Panc1 (cell line): ENCODE data around the gene PLA2G4C.

Experiments
- CTCF ChIP-seq: fragments of 450-650 bp; IDR thresholded peaks from 2 replicates; pipeline ENCODE4 v1.5.1; 2017; ENCODE audit warnings: mild to moderate bottlenecking
- POLR2AphosphoS5 ChIP-seq: IDR thresholded peaks from 2 replicates; pipeline ENCODE4 v1.6.1; 2012; ENCODE audit warnings: mild to moderate bottlenecking, low read depth, low read length, moderate library complexity
- REST ChIP-seq, 2 experiments: IDR thresholded peaks; 2 replicates each; pipeline ENCODE4 v1.6.1; 2011 to 2012; ENCODE audit warnings: low read depth in 2 of 2, control low read depth in 1 of 2, low read length in 1 of 2, mild to moderate bottlenecking in 1 of 2, moderate library complexity in 1 of 2; ENCODE audit not compliant: insufficient read depth in 1 of 2
- SIN3A ChIP-seq: IDR thresholded peaks from 2 replicates; pipeline ENCODE4 v1.6.1; 2012; ENCODE audit warnings: low read depth, mild to moderate bottlenecking, low read length, moderate library complexity, borderline replicate concordance; ENCODE audit not compliant: insufficient read depth
- TCF7L2 ChIP-seq: IDR thresholded peaks from 2 replicates; pipeline ENCODE4 v1.6.1; 2011; ENCODE audit warnings: mild to moderate bottlenecking, low read depth, low read length, inconsistent platforms

- TF ChIP-seq CTCF (no peak), POLR2AphosphoS5 (no peak), REST (IDR thresholded peaks at IDR 0.05; ENCODE audit: insufficient read depth in 1 of 2, low read depth in 2 of 2, low read length in 1 of 2) (no peak), SIN3A (no peak), TCF7L2 (no peak)
Observed at GRCh38 chr19:48148576-48148975, 38.0 kb upstream of the PLA2G4C start.
